Epithelial cell of esophagus (primary cell): ENCODE results near the gene CDH15.

Experiments used
- DNase-seq: peaks from one replicate; pipeline ENCODE4 v3.0.0; 2010; ENCODE audit warnings: low read depth
- H3K4me3 ChIP-seq: 2 replicates; pipeline ENCODE4 v1.5.1; 2011; ENCODE audit warnings: mild to moderate bottlenecking, low read length, control low read depth
- TF ChIP-seq, protein P1 (sequence below): IDR thresholded peaks from 2 replicates; pipeline ENCODE4 v1.5.1; 2011; ENCODE audit warnings: low read depth, mild to moderate bottlenecking, low read length, control low read depth, inconsistent platforms; ENCODE audit not compliant: insufficient read depth; ENCODE audit errors: missing control alignments

Gene CDH15

DNA sequence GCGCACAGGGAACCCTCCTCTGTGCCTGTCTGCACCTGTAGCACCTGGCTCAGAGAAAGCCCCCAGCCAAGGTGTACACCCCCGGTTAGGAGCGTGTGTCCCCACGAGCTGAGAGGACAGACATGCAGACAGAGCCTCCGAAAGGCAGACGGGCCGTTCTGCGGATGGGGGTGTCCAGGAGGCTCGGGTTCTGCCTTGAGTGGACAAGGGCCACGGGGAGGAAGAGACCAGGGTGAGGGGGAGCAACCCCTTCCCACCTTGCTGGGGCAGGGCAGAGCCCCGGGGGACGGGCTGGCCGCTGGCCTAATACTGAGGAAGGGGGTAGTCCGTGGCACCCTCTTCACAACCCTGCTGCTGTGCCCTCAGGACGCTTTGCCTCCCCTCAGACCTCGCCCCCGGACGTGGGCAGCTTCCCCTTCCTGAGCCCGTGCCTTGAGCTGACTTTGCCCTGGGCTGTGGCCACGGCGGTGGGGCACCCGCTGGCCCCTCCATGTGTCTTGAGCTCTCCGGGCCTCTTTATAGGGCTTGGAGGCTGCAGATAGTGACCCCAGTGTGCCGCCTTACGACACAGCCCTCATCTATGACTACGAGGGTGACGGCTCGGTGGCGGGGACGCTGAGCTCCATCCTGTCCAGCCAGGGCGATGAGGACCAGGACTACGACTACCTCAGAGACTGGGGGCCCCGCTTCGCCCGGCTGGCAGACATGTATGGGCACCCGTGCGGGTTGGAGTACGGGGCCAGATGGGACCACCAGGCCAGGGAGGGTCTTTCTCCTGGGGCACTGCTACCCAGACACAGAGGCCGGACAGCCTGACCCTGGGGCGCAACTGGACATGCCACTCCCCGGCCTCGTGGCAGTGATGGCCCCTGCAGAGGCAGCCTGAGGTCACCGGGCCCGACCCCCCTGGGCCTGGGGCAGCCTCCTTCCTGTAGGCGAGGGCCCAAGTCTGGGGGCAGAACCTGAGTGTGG is 23.1 kb downstream of the CDH15 start:
- no peak for DNase-seq
- H3K4me3 ChIP-seq, result no peak overlapping the region
- TF ChIP-seq, protein P1, sequence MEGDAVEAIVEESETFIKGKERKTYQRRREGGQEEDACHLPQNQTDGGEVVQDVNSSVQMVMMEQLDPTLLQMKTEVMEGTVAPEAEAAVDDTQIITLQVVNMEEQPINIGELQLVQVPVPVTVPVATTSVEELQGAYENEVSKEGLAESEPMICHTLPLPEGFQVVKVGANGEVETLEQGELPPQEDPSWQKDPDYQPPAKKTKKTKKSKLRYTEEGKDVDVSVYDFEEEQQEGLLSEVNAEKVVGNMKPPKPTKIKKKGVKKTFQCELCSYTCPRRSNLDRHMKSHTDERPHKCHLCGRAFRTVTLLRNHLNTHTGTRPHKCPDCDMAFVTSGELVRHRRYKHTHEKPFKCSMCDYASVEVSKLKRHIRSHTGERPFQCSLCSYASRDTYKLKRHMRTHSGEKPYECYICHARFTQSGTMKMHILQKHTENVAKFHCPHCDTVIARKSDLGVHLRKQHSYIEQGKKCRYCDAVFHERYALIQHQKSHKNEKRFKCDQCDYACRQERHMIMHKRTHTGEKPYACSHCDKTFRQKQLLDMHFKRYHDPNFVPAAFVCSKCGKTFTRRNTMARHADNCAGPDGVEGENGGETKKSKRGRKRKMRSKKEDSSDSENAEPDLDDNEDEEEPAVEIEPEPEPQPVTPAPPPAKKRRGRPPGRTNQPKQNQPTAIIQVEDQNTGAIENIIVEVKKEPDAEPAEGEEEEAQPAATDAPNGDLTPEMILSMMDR, result no peak

GRCh38 chr16:89195521-89196171 is 24.1 kb downstream of the CDH15 start:
- DNase-seq, result no peak
- H3K4me3 ChIP-seq, result no peak overlapping the region
- TF ChIP-seq, protein P1, result no peak

DNA sequence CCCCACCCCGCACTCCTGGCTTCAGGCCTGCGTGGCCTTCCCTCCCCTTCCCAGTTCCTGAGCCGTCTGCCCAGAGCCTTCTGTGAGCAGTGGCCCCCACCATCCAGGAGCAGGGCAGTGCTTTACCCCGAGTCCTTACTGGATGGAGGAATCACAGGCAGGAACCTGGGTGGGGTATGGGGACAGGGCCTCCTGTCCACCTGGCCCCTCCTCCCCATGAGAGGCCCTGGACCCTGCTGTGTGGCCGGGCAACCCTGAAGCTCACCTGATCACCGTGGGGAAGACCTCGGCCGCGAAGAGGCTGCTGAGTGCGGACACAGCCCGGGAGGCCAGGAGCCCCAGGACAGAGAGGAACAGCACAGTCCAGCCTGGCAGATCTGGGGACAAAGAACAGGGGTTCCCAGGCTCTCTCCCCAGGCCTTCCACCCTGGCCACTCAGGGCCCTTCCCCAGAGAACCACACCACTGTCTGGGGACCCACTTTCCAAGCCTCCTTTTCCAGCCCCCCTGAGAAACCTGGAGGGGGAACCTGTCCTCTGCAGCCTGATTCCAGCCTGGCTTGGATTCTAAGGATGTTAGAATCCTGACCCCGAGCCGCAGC is 25.6 kb downstream of the CDH15 start:
- no peak overlapping the region for H3K4me3 ChIP-seq
- DNase-seq, result no peak
- TF ChIP-seq, protein P1, result no peak

DNA sequence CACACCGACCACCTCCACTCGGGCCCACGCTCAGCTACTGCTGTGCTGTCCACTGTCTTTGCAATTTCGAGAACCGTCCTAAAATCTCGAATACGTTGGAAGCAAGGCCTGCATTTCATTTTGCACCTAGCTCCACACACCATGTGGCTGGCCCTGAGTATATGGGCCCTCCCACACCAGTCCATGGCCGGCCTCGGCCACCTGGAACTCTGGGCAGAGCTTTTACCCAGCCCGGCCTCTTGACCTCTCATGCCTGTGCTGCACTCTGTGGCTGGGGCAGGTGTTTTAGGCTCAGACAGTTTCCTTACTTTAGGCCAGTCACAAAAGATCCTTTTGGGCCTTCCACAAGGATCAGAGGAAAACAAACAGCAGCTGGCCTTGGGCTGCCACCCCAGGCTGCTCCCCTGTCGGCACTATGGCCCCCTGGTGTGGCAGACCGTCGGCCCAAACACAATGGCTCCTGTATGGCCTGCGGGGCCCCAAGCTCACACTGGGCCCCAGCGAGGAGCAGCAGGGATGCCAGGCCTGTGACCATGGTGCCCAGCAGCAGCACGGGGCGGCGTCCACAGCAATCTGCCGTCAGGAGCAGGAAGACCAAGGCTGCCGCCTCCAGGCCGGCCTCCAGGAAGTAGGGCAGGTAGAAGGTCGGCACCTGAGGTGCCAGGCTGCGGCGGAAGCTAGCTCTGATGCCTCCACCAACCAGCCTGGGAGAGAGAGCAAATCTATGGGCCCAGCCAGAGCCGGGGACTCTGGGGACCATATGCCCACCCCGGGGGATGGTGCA is 26.3 kb downstream of the CDH15 start:
- TF ChIP-seq, protein P1, result no peak
- no peak overlapping the region for H3K4me3 ChIP-seq

DNA sequence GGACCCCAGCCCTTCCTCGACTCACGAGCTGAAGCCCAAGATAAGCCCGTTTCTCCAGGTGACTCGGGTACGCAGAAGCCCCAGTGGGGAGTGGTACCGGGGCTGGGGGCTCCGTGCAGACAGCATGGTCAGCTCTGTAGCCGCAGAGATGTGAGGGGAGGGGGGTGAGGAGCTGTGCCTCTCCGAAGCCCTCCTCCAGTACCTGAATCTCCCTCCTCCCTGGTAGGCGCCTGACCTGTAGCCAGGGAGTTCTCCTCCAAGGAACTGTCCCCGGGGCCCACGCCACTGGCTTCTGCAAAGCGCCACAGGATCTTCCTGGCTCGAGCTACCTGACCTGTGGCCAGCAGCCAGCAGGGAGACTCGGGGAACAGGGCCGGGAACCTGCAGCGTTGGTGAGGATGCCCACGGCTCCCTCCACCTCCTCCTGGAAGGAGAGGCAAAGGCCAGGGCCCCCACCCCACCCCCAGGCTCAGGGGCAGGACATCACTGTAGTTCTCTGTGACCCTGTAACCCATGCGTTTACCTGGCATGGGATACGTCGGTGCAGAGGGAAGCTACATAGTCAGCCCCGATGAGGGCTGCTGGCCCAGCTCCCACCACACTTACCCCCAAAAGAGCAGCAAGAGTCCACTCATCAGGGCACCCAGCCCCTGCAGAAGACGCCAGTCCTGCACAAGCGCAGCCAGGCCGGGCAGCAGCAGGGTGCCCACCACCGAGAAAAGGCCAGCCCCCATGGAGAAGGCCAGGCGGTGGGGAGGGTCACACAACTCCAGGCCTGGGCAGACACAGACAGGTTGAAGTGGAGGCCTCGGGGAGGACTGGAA is 27.1 kb downstream of the CDH15 start:
- TF ChIP-seq, protein P1, result no peak
- DNase-seq, result no peak
- H3K4me3 ChIP-seq, result no peak overlapping the region

More for the DNA sequence above, 26.3 kb downstream of the CDH15 start:
- DNase-seq, result no peak
